Endothelial cell (in vitro differentiated cells): Measurements from ENCODE around the gene TEAD1. TPM values are rescaled to one million over a fixed set of nuclear protein-coding genes. Genes with fewer than 3 reads are reported as not detected.

ENCODE experiments used
- DNase-seq: peaks from one replicate; pipeline ENCODE4 v3.0.0; 2021; ENCODE audit warnings: low spot score
- H3K27ac Mint-ChIP-seq: one replicate; pipeline ENCODE4 v1.8.0; 2021; ENCODE audit warnings: mixed read lengths, inconsistent platforms; ENCODE audit not compliant: unreplicated experiment
- H3K27me3 Mint-ChIP-seq: one replicate; pipeline ENCODE4 v1.8.0; 2021; ENCODE audit warnings: mild to moderate bottlenecking, moderate library complexity, mixed read lengths, inconsistent platforms; ENCODE audit not compliant: unreplicated experiment
- H3K36me3 Mint-ChIP-seq: one replicate; pipeline ENCODE4 v1.8.0; 2021; ENCODE audit warnings: mild to moderate bottlenecking, low read depth, mixed read lengths, inconsistent platforms; ENCODE audit not compliant: unreplicated experiment
- H3K4me1 Mint-ChIP-seq: one replicate; pipeline ENCODE4 v1.8.0; 2021; ENCODE audit warnings: mild to moderate bottlenecking, mixed read lengths, inconsistent platforms; ENCODE audit not compliant: unreplicated experiment
- H3K4me3 Mint-ChIP-seq: one replicate; pipeline ENCODE4 v1.8.0; 2021; ENCODE audit warnings: mild to moderate bottlenecking, mixed read lengths, inconsistent platforms; ENCODE audit not compliant: unreplicated experiment
- H3K9me3 Mint-ChIP-seq: one replicate; pipeline ENCODE4 v1.8.0; 2021; ENCODE audit warnings: mixed read lengths, inconsistent platforms; ENCODE audit not compliant: unreplicated experiment
- total RNA-seq: library from RNA; stranded (reverse); fragmentation: NEBNext Ultra II Directional; extraction: Animal tissue kit (Norgen Biotek cat#: 25700); gene quantifications from one replicate; pipeline ENCODE4 v1.2.1, GENCODE V29; 2021; ENCODE audit not compliant: unreplicated experiment
- TF ChIP-seq, protein P1 (sequence below): fragments of 200-600 bp; sonication (generic); IDR thresholded peaks from one replicate; pipeline ENCODE4 v1.5.0; 2021; ENCODE audit warnings: antibody characterized with exemption; ENCODE audit not compliant: unreplicated experiment

The TEAD1 gene
- total RNA-seq, 1 donor from 2014 or later: 54.4 TPM

DNA sequence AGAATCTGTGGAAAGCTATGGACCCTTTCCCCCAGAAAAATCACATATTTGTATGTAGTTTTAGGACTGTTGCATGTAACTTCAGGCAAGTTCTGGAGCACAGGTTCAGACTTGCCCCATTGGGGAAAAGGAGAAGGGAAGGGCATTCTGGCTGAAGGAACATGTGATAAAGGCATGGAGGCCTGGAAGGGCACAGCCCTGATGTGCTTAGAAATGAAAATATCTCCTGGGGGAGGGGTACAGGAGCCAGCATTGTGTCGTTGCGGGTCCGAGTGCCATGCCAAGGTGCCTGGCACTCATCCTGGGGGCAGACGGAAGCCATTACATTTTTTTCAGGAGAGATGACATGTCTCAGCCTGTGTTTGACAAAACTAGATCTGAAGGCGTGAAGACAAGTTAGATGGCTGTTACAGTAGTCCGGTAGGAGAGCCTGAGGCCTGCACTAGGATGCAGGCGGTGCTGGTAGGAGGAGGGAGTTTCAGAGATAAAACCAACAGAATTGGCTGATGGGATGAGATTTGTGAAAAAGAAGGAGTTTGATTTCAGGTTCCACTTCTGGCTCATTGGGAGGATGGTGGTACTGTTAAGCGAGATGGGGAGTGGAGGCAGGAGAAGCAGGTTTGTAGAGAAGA, 96.9 kb downstream of the TEAD1 start:
- Mint-ChIP-seq H3K36me3 (peaks cover 14% of the 10 kb centered on the region), H3K4me1 (peaks cover 31% of the 10 kb centered on the region), H3K4me3 (no peak overlapping the region), H3K27ac (no peak overlapping the region), H3K9me3 (no peaks in the 10 kb centered on the region), H3K27me3 (peaks cover 4% of the 10 kb centered on the region)
- DNase-seq: no peak
- TF ChIP-seq, protein P1, sequence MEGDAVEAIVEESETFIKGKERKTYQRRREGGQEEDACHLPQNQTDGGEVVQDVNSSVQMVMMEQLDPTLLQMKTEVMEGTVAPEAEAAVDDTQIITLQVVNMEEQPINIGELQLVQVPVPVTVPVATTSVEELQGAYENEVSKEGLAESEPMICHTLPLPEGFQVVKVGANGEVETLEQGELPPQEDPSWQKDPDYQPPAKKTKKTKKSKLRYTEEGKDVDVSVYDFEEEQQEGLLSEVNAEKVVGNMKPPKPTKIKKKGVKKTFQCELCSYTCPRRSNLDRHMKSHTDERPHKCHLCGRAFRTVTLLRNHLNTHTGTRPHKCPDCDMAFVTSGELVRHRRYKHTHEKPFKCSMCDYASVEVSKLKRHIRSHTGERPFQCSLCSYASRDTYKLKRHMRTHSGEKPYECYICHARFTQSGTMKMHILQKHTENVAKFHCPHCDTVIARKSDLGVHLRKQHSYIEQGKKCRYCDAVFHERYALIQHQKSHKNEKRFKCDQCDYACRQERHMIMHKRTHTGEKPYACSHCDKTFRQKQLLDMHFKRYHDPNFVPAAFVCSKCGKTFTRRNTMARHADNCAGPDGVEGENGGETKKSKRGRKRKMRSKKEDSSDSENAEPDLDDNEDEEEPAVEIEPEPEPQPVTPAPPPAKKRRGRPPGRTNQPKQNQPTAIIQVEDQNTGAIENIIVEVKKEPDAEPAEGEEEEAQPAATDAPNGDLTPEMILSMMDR: no peak

DNA sequence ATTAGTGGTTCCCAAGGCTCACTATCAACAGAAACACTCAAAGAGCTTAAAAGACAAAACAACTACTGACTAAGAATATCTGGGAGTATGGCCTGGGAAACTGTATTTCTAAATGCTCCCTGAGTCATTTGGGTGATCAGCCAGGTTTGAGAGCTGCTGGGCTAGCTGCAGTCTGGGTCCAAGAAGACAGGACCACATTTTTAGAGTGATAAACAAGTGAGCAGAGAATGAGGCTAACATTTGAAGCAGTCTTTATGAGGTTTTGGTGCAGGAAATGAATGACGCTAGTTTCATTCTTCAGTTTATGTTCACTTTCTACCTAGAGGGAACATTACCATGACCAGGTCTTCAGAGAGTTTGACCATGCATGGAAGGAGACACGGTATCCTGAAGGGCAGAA, 97.7 kb downstream of the TEAD1 start:
- H3K9me3 Mint-ChIP-seq: no peaks in the 10 kb centered on the region
- TF ChIP-seq, protein P1: no peak
- peaks cover 4% of the 10 kb centered on the region for H3K27me3 Mint-ChIP-seq
- DNase-seq: no peak
- no peak overlapping the region for H3K4me3 Mint-ChIP-seq
- peaks cover 31% of the 10 kb centered on the region for H3K4me1 Mint-ChIP-seq
- H3K36me3 Mint-ChIP-seq: peaks cover 9% of the 10 kb centered on the region
- no peak overlapping the region for H3K27ac Mint-ChIP-seq

DNA sequence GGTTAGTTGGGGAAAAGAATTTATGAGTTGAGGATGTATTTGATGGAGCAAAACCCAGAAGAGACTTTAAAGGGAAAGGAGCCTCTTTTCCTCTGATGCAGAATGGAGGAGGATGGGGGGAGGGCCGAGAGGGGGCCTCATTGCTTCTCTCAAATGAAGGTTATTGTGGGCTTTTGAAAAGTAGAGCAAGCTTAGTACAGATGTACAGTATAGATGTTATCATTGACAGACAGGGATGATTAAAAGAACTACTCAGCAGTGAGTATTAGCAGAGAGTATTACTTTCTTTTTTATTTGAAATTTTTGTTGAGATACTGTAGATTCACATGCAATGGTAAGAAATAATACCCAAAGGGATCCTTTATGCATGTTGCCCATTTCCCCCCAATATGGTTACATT, 98.1 kb downstream of the TEAD1 start:
- H3K4me1 Mint-ChIP-seq: peaks cover 31% of the 10 kb centered on the region
- TF ChIP-seq, protein P1: no peak

DNA sequence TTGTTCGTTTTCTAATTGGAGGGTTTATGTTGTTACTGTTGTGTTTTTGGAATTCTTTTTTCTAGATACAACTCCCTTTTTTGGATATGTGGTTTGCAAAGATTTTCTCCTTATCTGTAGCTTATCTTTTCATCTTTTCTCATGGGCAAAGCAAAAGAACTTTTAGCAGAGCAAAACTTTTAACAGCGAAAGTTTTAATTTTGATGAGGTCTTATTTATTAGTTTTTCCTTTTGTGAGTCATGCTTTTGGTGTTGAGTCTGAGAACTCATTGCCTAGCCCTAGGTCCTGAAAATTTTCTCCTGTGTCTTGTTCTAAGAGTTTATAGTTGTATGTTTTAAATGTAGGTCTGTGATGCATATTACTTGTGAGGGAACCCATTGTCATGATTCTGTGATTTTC, 99.4 kb downstream of the TEAD1 start:
- TF ChIP-seq, protein P1: no peak
- no peak overlapping the region for H3K4me3 Mint-ChIP-seq
- H3K9me3 Mint-ChIP-seq: no peaks in the 10 kb centered on the region
- H3K36me3 Mint-ChIP-seq: peaks cover 7% of the 10 kb centered on the region
- peaks cover 31% of the 10 kb centered on the region for H3K4me1 Mint-ChIP-seq
- no peak overlapping the region for H3K27ac Mint-ChIP-seq
- no peak for DNase-seq
- peaks cover 4% of the 10 kb centered on the region for H3K27me3 Mint-ChIP-seq

More for the DNA sequence above, 98.1 kb downstream of the TEAD1 start:
- H3K27me3 Mint-ChIP-seq: peaks cover 4% of the 10 kb centered on the region
- H3K36me3 Mint-ChIP-seq: peaks cover 9% of the 10 kb centered on the region
- no peaks in the 10 kb centered on the region for H3K9me3 Mint-ChIP-seq
- H3K27ac Mint-ChIP-seq: no peak overlapping the region
- H3K4me3 Mint-ChIP-seq: no peak overlapping the region
- no peak for DNase-seq

DNA sequence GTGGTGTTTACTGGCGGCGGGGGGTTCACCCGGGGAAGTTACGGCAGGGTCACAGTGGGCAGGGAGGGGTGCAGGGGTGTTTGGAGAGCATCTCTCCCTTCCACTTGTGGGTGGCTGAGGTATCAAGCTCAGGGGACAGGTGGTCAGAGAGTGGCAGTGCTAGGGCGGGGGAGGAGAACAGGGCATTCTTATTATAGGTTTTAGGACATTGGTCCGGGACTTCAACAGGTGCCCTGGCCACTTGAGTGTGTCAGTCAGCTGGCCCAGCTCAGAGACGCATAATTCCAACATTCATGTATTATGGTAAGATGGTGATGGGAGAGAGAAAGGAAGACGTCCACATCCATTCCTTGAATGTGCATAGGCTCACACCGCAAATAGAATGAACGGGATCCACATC, 101.7 kb downstream of the TEAD1 start:
- Mint-ChIP-seq H3K36me3 (peaks cover 6% of the 10 kb centered on the region), H3K4me3 (no peak overlapping the region), H3K4me1 (peaks cover 33% of the 10 kb centered on the region), H3K27ac (no peak overlapping the region), H3K9me3 (no peaks in the 10 kb centered on the region), H3K27me3 (peaks cover 4% of the 10 kb centered on the region)
- TF ChIP-seq, protein P1: no peak
- DNase-seq: no peak
